ENCODE results near the gene GLRA1. TPM values are rescaled to one million over a fixed set of nuclear protein-coding genes. Genes with fewer than 3 reads are reported as not detected.
A peak's percentile ranks its signal among the peaks of the same experiment; 100 is the strongest.
"Not testable (repeated sequence)": the region's sequence is repeated elsewhere in the genome, so short reads cannot be mapped to it uniquely, and the experiment has no call there.

The GLRA1 gene
- total and polyA plus RNA-seq, 2 experiments from 2014 or later: not detected

GRCh38 chr5:151847871-151848270, 76.8 kb downstream of the GLRA1 start:
- Histone ChIP-seq H3K9me3 (ENCODE audit: low read depth) (no peaks in the 10 kb centered on the region), H3K4me1 (ENCODE audit: low read depth) (no peaks in the 10 kb centered on the region), H3K27ac (no peak overlapping the region), H3K36me3 (no peaks in the 10 kb centered on the region), H3K4me3 (no peak overlapping the region), H3K27me3 (no peaks in the 10 kb centered on the region)
- TF ChIP-seq, protein P1, sequence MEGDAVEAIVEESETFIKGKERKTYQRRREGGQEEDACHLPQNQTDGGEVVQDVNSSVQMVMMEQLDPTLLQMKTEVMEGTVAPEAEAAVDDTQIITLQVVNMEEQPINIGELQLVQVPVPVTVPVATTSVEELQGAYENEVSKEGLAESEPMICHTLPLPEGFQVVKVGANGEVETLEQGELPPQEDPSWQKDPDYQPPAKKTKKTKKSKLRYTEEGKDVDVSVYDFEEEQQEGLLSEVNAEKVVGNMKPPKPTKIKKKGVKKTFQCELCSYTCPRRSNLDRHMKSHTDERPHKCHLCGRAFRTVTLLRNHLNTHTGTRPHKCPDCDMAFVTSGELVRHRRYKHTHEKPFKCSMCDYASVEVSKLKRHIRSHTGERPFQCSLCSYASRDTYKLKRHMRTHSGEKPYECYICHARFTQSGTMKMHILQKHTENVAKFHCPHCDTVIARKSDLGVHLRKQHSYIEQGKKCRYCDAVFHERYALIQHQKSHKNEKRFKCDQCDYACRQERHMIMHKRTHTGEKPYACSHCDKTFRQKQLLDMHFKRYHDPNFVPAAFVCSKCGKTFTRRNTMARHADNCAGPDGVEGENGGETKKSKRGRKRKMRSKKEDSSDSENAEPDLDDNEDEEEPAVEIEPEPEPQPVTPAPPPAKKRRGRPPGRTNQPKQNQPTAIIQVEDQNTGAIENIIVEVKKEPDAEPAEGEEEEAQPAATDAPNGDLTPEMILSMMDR (IDR thresholded peaks at IDR 0.05; ENCODE audit: low read depth, low read length): no peak
- no peak for DNase-seq (ENCODE audit: low read depth in 1 of 2, low spot score in 1 of 2)

DNA sequence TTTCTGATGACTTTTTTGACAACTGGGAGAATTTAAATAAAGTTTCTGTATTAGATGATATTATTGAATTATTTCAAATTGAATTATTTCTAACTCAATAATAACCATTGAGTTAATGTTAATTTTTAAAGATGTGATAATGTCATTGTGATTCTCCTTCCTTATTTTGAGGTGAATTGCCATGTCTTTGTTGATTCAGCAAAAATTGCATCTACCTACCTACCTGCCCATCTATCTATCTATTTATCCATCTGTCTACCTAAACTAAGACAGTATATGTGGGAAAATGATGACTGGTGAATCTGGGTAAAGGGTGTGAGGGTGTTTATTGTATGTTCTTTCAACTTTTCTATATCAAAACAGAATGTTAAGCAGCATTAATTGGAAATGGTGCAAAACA, 77.9 kb downstream of the GLRA1 start:
- Histone ChIP-seq H3K9me3 (ENCODE audit: low read depth) (no peaks in the 10 kb centered on the region), H3K4me3 (no peak overlapping the region), H3K27ac (no peak overlapping the region), H3K4me1 (ENCODE audit: low read depth) (no peaks in the 10 kb centered on the region), H3K36me3 (no peaks in the 10 kb centered on the region), H3K27me3 (no peaks in the 10 kb centered on the region)
- TF ChIP-seq, protein P1 (IDR thresholded peaks at IDR 0.05; ENCODE audit: low read depth, low read length): no peak
- no peak for DNase-seq (ENCODE audit: low read depth in 1 of 2, low spot score in 1 of 2)

GRCh38 chr5:151832843-151833242, 91.8 kb downstream of the GLRA1 start:
- H3K9me3 ChIP-seq (ENCODE audit: low read depth); H3K36me3 ChIP-seq; H3K4me3 ChIP-seq; H3K4me1 ChIP-seq (ENCODE audit: low read depth); H3K27ac ChIP-seq; DNase-seq (ENCODE audit: low read depth in 1 of 2, low spot score in 1 of 2); H3K27me3 ChIP-seq: not testable (repeated sequence)

DNA sequence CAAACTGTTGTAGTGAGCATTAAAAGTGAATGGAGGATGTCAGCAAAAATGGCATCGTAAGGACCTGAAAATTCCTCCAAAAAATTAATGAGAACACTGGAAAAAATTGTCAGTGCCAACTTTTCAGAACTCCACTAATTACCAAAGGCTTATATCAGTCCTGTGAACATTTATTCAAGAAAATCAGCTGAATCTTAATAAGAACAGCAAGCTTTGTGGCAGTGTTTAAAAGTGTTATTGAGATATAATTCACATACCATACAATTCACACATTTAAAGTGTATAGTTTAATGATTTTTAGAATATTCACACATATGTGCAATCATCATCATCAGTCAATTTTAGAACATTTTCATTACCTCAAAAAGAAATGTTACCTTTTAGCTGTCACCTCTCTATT, 95.3 kb downstream of the GLRA1 start:
- no peaks in the 10 kb centered on the region for H3K36me3 ChIP-seq
- no peak overlapping the region for H3K27ac ChIP-seq
- H3K4me3 ChIP-seq: no peak overlapping the region
- no peaks in the 10 kb centered on the region for H3K27me3 ChIP-seq
- no peak for DNase-seq (ENCODE audit: low read depth in 1 of 2, low spot score in 1 of 2)
- H3K4me1 ChIP-seq (ENCODE audit: low read depth): no peaks in the 10 kb centered on the region
- TF ChIP-seq, protein P1 (IDR thresholded peaks at IDR 0.05; ENCODE audit: low read depth, low read length): no peak
- H3K9me3 ChIP-seq (ENCODE audit: low read depth): no peaks in the 10 kb centered on the region

- H3K9me3 ChIP-seq (ENCODE audit: low read depth): no peaks in the 10 kb centered on the region
- H3K4me3 ChIP-seq: no peak overlapping the region
- H3K27ac ChIP-seq: no peak overlapping the region
- no peaks in the 10 kb centered on the region for H3K27me3 ChIP-seq
- peaks cover 7% of the 10 kb centered on the region for H3K4me1 ChIP-seq (ENCODE audit: low read depth)
- H3K36me3 ChIP-seq: no peaks in the 10 kb centered on the region
- peak; percentile 83 to 86 for DNase-seq (ENCODE audit: low read depth in 1 of 2, low spot score in 1 of 2)
- TF ChIP-seq, protein P1 (IDR thresholded peaks at IDR 0.05; ENCODE audit: low read depth, low read length): peak; percentile 92
Measured at GRCh38 chr5:151825445-151825844, 99.2 kb downstream of the GLRA1 start.

GRCh38 chr5:151822141-151822540, 102.5 kb downstream of the GLRA1 start:
- Histone ChIP-seq H3K27me3 (no peaks in the 10 kb centered on the region), H3K27ac (no peak overlapping the region), H3K4me3 (no peak overlapping the region), H3K9me3 (ENCODE audit: low read depth) (no peaks in the 10 kb centered on the region), H3K4me1 (ENCODE audit: low read depth) (peaks cover 20% of the 10 kb centered on the region), H3K36me3 (no peaks in the 10 kb centered on the region)
- TF ChIP-seq, protein P1 (IDR thresholded peaks at IDR 0.05; ENCODE audit: low read depth, low read length): no peak
- DNase-seq (ENCODE audit: low read depth in 1 of 2, low spot score in 1 of 2): no peak

All from cardiac muscle cell (in vitro differentiated cells and primary cell).